ENCODE results near the gene ZNF385B.

GRCh38 chr2:179622112-179622511, 239.3 kb downstream of the ZNF385B start:
- TF ChIP-seq, protein P1, sequence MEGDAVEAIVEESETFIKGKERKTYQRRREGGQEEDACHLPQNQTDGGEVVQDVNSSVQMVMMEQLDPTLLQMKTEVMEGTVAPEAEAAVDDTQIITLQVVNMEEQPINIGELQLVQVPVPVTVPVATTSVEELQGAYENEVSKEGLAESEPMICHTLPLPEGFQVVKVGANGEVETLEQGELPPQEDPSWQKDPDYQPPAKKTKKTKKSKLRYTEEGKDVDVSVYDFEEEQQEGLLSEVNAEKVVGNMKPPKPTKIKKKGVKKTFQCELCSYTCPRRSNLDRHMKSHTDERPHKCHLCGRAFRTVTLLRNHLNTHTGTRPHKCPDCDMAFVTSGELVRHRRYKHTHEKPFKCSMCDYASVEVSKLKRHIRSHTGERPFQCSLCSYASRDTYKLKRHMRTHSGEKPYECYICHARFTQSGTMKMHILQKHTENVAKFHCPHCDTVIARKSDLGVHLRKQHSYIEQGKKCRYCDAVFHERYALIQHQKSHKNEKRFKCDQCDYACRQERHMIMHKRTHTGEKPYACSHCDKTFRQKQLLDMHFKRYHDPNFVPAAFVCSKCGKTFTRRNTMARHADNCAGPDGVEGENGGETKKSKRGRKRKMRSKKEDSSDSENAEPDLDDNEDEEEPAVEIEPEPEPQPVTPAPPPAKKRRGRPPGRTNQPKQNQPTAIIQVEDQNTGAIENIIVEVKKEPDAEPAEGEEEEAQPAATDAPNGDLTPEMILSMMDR (IDR thresholded peaks at IDR 0.05; ENCODE audit: insufficient read depth, low read length, poor library complexity, severe bottlenecking): no peak
- TF ChIP-seq EZH2phosphoT487 (conservative IDR thresholded peaks at IDR 0.05; ENCODE audit: low read length): no peak
